ENCODE data around the gene DNALI1. TPM values are rescaled to one million over a fixed set of nuclear protein-coding genes. Genes with fewer than 3 reads are reported as not detected.

Gene DNALI1
- total and polyA plus RNA-seq, 2 of the 4 experiments (the other 2 are of a cell fraction): 9.1 to 10.1 TPM

- Histone ChIP-seq H2BK5ac (ENCODE audit: low read depth, low read length, poor library complexity, severe bottlenecking) (no peak overlapping the region), H4K5ac (ENCODE audit: low read depth, low read length) (no peak overlapping the region), H4K91ac (ENCODE audit: insufficient read depth, low read depth, low read length) (no peak overlapping the region), H2BK20ac (ENCODE audit: low read depth, low read length) (no peak overlapping the region), H2AK9ac (replicated peaks; ENCODE audit: low read depth, low read length, poor library complexity) (no peak overlapping the region), H3K23ac (ENCODE audit: low read depth, low read length) (no peak overlapping the region), H3K4ac (ENCODE audit: low read depth, low read length) (no peak overlapping the region), H3K9ac (ENCODE audit: low read depth, low read length) (no peak overlapping the region), H3K9me1 (ENCODE audit: insufficient read depth, low read length) (peaks cover 3% of the 10 kb centered on the region; the same call in 1 of the 2 replicates), H3K79me1 (ENCODE audit: low read depth in 1 of 2, low read length in 2 of 2) (peaks cover 27 to 49% of the 10 kb centered on the region in 2 experiments), H2BK120ac (ENCODE audit: low read depth, low read length) (no peak overlapping the region), H3K56ac (ENCODE audit: extremely low read depth, insufficient read depth, low read length) (no peak overlapping the region), H2AK5ac (ENCODE audit: low read depth, low read length) (no peak overlapping the region), H2AFZ (replicated peaks; ENCODE audit: low read length, poor library complexity) (no peak overlapping the region), H3K27ac (ENCODE audit: insufficient read depth, low read length) (no peak overlapping the region), H3K4me3 (ENCODE audit: insufficient read depth, low read depth, low read length) (no peak overlapping the region), H3K14ac (replicated peaks; ENCODE audit: low read depth, low read length) (no peak overlapping the region), H4K20me1 (ENCODE audit: insufficient read depth, low read length) (peaks cover 10% of the 10 kb centered on the region), H2BK15ac (ENCODE audit: low read depth, low read length) (no peak overlapping the region), H3K36me3 (ENCODE audit: control insufficient read depth, insufficient read depth, low read length) (peaks cover 33% of the 10 kb centered on the region), H3K18ac (ENCODE audit: low read depth, low read length) (no peak overlapping the region), H3K27me3 (ENCODE audit: control insufficient read depth, insufficient read depth, low read length) (no peaks in the 10 kb centered on the region), H3K9me3 (ENCODE audit: control insufficient read depth, insufficient read depth, low read length) (no peaks in the 10 kb centered on the region), H4K8ac (ENCODE audit: low read depth in 2 of 2, low read length in 2 of 2) (no peak overlapping the region), H3K4me1 (ENCODE audit: control insufficient read depth, insufficient read depth, low read length) (peaks cover 6% of the 10 kb centered on the region; the same call in 1 of the 2 replicates), H3K4me2 (ENCODE audit: low read depth, low read length) (no peak overlapping the region)
- 95% methylated on average over 21 of the region's 30 CpGs; no CpG with 5 or more reads in 1 of the 2 experiments for WGBS, 2 experiments (ENCODE audit: extremely low coverage in 2 of 2, insufficient read length in 1 of 2)
- CTCF ChIA-PET: no interaction called here
- in situ Hi-C loops (cut with MboI; ENCODE audit: low sequenced_read_pairs) (no loop called here), dilution Hi-C loops (cut with HindIII; ENCODE audit: low sequenced_read_pairs, unreplicated experiment) (no loop called here), intact Hi-C loops (cut with micrococcal nuclease) (no loop called here)
- ATAC-seq (ENCODE audit: low read depth): no peak
- TF ChIP-seq CEBPB (IDR thresholded peaks at IDR 0.05; ENCODE audit: low read depth, low read length) (no peak), MAFK (IDR thresholded peaks at IDR 0.05; ENCODE audit: low read depth, low read length) (no peak), POLR2A (IDR thresholded peaks at IDR 0.05; ENCODE audit: low read depth, low read length) (no peak)
- POLR2A ChIA-PET (ENCODE audit: unreplicated experiment): no interaction called here
- BruUV-seq (replicated peaks): no TSS peak
- DNase-seq: no peak
Observed at GRCh38 chr1:37540036-37540785, 16.5 kb upstream of the DNALI1 start.

Measured in IMR-90 (cell line).